Liver (tissue), 3 donors: ENCODE results near the gene SECTM1.

Source experiments
- EGR1 ChIP-seq, 2 donors: IDR thresholded peaks; 2 replicates each; pipeline ENCODE4 v1.6.1; 2016 to 2018; ENCODE audit warnings: antibody characterized with exemption in 2 of 2, low read depth in 2 of 2
- FOXA1 ChIP-seq: IDR thresholded peaks from 2 replicates; pipeline ENCODE4 v1.6.1; 2016; ENCODE audit warnings: antibody characterized with exemption
- FOXA2 ChIP-seq: IDR thresholded peaks from 2 replicates; pipeline ENCODE4 v1.6.1; 2016; ENCODE audit warnings: antibody characterized with exemption
- GABPA ChIP-seq, 2 donors: IDR thresholded peaks in 1 of 2; conservative IDR thresholded peaks in 1 of 2; 2 replicates each; pipeline ENCODE4 v1.6.1; 2016; ENCODE audit warnings: antibody characterized with exemption in 2 of 2, mild to moderate bottlenecking in 1 of 2, moderate library complexity in 1 of 2
- HNF4G ChIP-seq: IDR thresholded peaks from 2 replicates; pipeline ENCODE4 v1.6.1; 2016; ENCODE audit warnings: antibody characterized with exemption
- JUND ChIP-seq, 2 donors: IDR thresholded peaks; 2 replicates each; pipeline ENCODE4 v1.6.1; 2016; ENCODE audit warnings: antibody characterized with exemption in 2 of 2
- RAD21 ChIP-seq, 2 donors: IDR thresholded peaks; 2 replicates each; pipeline ENCODE4 v1.6.1; 2016; ENCODE audit warnings: antibody characterized with exemption in 2 of 2, mild to moderate bottlenecking in 2 of 2
- SP1 ChIP-seq: IDR thresholded peaks from 2 replicates; pipeline ENCODE4 v1.6.1; 2018; ENCODE audit warnings: antibody characterized with exemption, mild to moderate bottlenecking
- TAF1 ChIP-seq: conservative IDR thresholded peaks from 2 replicates; pipeline ENCODE4 v1.6.1; 2016; ENCODE audit warnings: antibody characterized with exemption, mild to moderate bottlenecking
- ZBTB33 ChIP-seq: IDR thresholded peaks from 2 replicates; pipeline ENCODE4 v1.6.1; 2016; ENCODE audit warnings: antibody characterized with exemption
- TF ChIP-seq, protein P1 (sequence below): IDR thresholded peaks from 2 replicates; pipeline ENCODE4 v1.6.1; 2016; ENCODE audit warnings: antibody characterized with exemption, mild to moderate bottlenecking
- TF ChIP-seq, protein P2 (sequence below): fragments of 150-350 bp; IDR thresholded peaks from 2 replicates; pipeline ENCODE4 v1.5.1; 2017; ENCODE audit warnings: improper control_type of control experiment, low read depth, low read length; ENCODE audit not compliant: missing input control
- TF ChIP-seq, protein P3 (sequence below): IDR thresholded peaks from 2 replicates; pipeline ENCODE4 v1.6.1; 2016; ENCODE audit warnings: antibody characterized with exemption
- donor health status: healthy.
- donor health status: healthy.

GRCh38 chr17:82350182-82351030 is 16.8 kb upstream of the SECTM1 start:
- TF ChIP-seq, protein P1, sequence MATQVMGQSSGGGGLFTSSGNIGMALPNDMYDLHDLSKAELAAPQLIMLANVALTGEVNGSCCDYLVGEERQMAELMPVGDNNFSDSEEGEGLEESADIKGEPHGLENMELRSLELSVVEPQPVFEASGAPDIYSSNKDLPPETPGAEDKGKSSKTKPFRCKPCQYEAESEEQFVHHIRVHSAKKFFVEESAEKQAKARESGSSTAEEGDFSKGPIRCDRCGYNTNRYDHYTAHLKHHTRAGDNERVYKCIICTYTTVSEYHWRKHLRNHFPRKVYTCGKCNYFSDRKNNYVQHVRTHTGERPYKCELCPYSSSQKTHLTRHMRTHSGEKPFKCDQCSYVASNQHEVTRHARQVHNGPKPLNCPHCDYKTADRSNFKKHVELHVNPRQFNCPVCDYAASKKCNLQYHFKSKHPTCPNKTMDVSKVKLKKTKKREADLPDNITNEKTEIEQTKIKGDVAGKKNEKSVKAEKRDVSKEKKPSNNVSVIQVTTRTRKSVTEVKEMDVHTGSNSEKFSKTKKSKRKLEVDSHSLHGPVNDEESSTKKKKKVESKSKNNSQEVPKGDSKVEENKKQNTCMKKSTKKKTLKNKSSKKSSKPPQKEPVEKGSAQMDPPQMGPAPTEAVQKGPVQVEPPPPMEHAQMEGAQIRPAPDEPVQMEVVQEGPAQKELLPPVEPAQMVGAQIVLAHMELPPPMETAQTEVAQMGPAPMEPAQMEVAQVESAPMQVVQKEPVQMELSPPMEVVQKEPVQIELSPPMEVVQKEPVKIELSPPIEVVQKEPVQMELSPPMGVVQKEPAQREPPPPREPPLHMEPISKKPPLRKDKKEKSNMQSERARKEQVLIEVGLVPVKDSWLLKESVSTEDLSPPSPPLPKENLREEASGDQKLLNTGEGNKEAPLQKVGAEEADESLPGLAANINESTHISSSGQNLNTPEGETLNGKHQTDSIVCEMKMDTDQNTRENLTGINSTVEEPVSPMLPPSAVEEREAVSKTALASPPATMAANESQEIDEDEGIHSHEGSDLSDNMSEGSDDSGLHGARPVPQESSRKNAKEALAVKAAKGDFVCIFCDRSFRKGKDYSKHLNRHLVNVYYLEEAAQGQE = no peak
- TF ChIP-seq FOXA2 (no peak), JUND (IDR thresholded peaks at IDR 0.05) (no peak), GABPA (IDR thresholded peaks at IDR 0.05 in 1 of 2, conservative IDR thresholded peaks at IDR 0.05 in 1 of 2) (no peak), ZBTB33 (no peak), SP1 (no peak), RAD21 (IDR thresholded peaks at IDR 0.05) (no peak), EGR1 (IDR thresholded peaks at IDR 0.05; ENCODE audit: low read depth in 2 of 2) (no peak), TAF1 (no peak), HNF4G (no peak), FOXA1 (no peak)
- TF ChIP-seq, protein P2, sequence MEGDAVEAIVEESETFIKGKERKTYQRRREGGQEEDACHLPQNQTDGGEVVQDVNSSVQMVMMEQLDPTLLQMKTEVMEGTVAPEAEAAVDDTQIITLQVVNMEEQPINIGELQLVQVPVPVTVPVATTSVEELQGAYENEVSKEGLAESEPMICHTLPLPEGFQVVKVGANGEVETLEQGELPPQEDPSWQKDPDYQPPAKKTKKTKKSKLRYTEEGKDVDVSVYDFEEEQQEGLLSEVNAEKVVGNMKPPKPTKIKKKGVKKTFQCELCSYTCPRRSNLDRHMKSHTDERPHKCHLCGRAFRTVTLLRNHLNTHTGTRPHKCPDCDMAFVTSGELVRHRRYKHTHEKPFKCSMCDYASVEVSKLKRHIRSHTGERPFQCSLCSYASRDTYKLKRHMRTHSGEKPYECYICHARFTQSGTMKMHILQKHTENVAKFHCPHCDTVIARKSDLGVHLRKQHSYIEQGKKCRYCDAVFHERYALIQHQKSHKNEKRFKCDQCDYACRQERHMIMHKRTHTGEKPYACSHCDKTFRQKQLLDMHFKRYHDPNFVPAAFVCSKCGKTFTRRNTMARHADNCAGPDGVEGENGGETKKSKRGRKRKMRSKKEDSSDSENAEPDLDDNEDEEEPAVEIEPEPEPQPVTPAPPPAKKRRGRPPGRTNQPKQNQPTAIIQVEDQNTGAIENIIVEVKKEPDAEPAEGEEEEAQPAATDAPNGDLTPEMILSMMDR = no peak
- TF ChIP-seq, protein P3, sequence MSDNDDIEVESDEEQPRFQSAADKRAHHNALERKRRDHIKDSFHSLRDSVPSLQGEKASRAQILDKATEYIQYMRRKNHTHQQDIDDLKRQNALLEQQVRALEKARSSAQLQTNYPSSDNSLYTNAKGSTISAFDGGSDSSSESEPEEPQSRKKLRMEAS = no peak
